GM21723 (cell line): Measurements from ENCODE around the gene TUFT1.
"Not testable (repeated sequence)": the region's sequence is repeated elsewhere in the genome, so short reads cannot be mapped to it uniquely, and the experiment has no call there.

Experiments
- ATAC-seq: cut with Tn5 transposase; IDR thresholded peaks from one replicate; pipeline ENCODE4 v1.9.1; 2021; ENCODE audit warnings: mild to moderate bottlenecking, moderate library complexity; ENCODE audit not compliant: unreplicated experiment

The TUFT1 gene

DNA sequence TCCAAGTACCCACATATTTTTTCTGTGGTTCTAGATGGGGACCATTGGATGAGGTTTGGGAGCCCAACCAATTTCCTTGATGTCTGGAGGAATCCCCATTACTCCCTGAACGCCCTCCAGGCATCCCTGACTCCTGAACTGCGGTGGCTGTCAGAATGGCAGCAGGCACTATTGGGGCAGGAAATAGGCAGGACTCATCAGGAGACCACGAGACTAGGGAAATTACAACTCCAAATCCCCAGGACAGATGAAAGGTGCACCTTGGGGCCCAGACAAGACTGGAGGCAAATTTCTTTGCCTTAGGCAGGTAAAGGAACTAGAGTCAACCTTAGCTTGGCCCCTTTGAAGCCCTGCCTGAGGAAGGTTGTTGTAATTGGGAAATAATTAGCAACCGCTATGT is 27.8 kb upstream of the TUFT1 start:
- no peak for ATAC-seq

DNA sequence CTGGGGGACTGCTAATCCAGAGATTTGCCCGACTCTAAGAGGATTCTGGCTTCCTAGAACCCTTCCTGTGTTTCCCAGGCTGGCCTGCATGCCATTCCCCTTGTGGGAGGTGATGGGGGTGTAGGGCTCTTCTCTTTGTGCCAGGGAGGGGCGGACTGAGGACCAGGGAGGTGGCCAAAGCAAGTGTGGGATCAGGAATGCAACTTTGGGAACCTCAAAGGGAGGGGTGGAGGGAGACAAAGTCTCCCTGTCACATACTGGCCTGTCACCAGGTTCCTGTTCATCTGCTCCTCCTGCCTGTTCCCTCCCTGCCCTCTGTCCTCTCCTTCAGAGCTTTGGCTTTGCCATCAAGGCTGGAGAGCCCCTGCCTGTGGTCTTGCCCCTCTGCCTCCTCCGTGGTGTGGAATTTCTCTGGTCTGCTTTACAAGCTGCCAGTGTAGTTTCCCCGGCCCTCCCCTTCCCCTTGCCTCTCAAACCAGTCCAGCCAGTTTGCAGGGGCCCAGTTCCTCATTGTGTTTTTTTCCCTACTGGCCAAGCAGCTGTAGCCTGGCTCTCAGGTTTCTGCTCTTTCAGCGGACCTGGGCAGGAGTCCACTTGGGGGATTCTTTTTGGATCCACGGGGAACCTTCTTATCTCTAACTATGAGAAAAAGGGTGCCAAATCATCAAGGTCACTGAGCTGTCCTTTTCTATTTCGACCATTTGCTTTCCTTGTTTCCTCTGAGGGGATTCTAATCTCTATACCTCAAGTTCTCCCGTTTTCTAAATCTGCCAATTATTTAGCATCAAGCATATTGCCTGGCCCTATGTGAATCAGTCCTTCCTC is 27.1 kb upstream of the TUFT1 start:
- no peak for ATAC-seq

DNA sequence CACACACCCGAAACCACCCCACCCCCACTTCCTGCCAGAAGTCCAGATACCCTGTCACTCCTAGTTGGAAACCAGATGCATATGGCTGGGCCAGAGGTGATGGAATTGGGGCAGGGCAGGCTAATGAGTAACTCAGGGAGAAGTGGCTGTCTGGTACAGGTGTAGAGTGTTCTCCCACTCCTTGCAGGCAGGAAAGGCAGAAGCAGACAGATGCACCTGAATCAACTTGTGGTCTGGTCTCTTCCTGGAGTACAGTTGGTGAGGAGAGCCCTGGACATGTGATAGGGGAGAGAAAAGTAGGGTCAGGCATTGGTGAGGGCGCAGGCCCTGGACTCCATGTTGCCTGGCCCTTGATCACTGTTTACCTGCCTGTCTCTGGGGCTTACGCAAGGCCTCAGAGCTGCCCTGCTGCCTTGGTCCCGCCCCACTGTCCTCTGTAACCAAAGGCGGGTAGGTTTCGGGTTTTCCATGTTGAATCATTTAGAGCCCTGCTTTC is 26.4 kb upstream of the TUFT1 start:
- no peak for ATAC-seq

DNA sequence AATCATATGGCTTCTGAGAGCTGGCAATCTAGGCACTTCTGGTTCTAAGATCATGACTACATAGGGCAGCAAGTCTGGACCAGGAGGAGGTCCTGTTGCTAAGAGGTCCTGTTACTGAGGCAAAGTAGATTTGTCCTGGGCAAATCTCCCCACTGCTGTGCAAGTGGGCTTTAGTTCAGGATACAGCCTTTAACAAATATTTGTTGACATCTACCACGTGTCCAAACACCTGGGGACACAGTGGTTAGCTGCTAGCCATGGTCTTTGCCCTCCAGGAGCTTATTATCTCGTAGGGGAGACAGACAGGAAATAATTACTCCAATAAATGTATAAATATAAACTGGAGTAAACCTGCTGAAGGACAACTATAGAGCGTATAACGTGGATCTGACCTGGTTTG is 25.7 kb upstream of the TUFT1 start:
- no peak for ATAC-seq

DNA sequence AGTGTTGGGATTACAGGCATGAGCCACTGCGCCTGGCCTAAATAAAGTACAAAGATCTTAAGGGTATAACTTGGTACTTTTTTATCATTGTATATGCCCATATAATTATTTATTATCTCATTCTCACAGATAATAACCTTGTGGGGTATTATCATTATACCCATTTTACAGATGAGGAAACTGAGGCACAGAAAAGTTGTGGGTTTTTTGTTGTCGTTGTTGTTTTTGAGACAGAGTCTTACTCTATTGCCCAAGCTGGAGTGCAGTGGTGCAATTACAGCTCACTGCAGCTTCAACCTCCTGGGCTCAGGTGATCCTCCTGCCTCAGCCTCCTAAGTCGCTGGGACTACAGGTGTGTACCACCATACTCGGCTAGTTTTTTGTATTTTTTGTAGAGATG is 24.8 kb upstream of the TUFT1 start:
- no peak for ATAC-seq

DNA sequence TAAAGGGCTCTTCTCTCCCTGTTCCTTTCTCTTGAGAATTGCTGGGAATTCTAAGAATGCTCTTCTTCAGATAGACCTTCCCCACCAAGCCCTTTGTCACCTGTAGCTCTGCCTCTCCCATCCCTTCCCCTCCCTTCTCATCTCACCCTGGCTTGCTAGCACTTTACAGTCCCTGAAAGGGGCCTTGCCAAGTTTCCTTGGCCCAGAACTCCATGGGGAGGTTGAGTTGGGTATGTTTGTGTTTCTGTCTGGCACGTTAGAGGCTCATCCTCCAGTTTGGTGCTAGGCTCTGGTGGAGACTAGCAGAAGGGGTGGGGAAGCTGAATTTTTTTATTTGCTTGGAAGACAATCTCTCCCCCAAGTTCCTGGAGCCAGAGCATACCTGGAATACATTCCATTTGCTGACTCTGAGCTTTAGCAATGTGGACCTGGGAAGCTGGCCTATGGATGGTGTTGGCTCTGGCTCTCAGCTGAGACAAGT is 24.0 kb upstream of the TUFT1 start:
- ATAC-seq, result no peak

DNA sequence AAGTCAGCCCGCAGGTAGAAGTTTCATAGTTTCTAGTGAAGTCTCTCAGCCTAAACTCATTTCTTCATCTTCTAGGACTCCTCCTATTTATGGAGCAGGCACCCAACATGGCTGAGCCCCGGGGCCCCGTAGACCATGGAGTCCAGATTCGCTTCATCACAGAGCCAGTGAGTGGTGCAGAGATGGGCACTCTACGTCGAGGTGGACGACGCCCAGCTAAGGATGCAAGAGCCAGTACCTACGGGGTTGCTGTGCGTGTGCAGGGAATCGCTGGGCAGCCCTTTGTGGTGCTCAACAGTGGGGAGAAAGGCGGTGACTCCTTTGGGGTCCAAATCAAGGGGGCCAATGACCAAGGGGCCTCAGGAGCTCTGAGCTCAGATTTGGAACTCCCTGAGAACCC is 21.7 kb upstream of the TUFT1 start:
- ATAC-seq, result no peak

DNA sequence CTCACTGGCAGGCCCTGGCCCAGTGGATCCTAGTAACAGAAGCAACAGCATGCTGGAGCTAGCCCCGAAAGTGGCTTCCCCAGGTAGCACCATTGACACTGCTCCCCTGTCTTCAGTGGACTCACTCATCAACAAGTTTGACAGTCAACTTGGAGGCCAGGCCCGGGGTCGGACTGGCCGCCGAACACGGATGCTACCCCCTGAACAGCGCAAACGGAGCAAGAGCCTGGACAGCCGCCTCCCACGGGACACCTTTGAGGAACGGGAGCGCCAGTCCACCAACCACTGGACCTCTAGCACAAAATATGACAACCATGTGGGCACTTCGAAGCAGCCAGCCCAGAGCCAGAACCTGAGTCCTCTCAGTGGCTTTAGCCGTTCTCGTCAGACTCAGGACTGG is 21.2 kb upstream of the TUFT1 start:
- no peak for ATAC-seq

DNA sequence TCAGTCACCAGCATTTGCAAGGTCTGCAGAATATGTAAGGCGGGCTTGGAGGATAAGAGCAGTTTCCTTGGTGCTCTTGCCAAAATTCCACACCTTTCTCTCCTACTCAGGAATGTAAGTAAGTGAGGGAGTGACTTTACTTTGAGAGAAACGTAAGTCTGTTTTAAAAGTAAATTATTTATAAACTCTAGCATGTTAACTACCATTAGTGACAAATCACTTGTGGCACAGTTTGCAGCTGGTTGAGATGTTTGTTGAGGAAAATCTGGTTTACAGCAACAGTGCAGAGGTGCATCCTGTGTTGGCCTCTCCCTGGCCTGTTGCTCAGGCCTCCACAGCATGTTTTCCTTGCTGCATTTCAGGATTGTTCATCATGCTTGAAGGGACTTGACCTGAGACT is 20.4 kb upstream of the TUFT1 start:
- ATAC-seq, result no peak

DNA sequence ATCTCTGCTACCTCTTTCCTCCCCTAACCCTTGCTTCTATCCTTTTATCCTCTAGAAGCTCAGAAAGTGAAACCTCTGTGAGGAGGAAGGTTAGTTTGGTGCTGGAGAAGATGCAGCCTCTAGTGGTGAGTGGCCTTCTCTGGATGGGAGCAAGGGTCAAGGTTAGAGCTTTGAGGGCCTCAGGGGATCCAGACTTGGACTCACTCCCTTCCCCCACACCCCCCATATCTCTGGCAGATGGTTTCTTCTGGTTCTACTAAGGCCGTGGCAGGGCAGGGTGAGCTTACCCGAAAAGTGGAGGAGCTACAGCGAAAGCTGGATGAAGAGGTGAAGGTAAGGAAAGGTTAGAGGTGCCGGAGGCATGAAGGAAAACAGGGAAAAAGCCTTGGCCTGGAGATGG is 19.8 kb upstream of the TUFT1 start:
- no peak for ATAC-seq

DNA sequence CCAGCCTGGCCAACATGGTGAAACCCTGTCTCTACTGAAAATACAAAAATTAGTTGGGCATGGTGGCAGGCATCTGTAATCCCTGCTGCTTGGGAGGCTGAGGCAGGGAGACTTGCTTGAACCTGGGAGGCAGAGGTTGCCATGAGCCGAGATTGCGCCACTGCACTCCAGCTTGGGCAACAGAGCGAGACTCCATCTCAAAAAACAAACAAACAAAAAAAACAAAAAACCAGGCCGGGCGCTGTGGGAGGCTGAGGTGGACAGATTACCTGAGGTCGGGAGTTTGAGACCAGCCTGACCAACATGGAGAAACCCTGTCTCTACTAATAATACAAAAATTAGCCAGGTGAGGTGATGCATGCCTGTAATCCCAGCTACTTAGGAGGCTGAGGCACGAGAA is 17.7 kb upstream of the TUFT1 start:
- not testable (repeated sequence) for ATAC-seq

DNA sequence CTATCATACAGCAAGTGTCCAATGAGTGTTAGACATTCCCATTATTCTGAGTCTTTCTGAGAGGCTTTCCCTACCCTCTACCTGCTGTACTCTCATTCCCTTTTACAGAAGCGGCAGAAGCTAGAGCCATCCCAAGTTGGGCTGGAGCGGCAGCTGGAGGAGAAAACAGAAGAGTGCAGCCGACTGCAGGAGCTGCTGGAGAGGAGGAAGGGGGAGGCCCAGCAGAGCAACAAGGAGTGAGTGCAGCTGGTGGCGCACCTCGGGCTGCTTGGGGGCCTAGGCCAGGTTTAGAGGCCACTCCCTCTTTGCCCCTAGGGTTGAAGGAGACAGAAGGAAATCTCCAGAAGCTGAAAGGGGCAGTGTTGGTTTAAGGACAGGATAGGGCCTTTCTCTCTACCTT is 16.8 kb upstream of the TUFT1 start:
- no peak for ATAC-seq

DNA sequence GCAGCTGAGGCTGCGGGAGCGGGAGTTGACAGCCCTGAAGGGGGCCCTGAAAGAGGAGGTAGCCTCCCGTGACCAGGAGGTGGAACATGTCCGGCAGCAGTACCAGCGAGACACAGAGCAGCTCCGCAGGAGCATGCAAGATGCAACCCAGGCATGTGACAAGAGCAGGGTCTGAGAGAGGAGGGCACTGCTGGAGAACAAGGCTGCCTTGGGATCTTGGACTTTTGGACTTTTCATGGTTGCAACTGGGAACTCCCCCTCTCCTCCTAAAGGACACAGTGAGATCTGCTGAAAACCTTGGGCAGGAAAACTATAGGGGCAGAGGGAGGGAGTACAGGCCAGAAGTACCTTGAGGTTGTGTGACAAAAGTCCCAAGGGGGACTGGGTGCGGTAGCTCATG is 15.4 kb upstream of the TUFT1 start:
- no peak for ATAC-seq

DNA sequence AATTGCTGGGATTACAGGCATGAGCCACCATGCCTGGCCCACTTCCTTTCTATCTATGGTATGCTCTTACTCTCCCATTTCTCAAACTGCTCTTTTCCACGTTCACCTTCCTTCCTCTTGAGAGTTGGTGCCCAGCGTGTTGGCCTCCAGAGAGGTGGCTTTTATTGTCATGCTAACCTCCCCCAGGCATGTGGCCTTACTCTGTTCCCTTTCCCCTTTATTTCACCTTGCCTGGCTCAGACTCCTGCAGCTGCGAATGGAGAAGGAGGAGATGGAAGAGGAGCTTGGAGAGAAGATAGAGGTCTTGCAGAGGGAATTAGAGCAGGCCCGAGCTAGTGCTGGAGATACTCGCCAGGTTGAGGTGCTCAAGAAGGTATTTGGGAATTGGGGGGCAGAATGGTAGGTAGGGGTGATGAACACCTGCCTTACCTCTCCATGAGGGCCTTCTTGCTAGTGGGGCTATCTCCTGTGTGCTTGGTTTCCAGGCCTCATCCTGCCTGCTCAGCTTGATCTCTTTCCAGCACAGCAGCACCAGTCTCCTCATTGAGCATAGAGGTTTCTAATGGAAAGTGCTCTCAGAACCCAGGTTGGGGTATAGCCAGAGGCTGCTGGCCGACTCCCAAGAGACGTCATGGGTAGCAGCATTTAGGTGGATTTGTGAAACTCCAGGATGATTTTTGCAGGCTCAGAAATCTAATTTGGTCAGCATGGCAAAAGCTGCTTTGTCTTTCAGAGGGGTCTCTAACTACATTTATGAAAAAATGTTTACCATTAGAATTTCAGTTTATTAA is 13.2 kb upstream of the TUFT1 start:
- ATAC-seq, result no peak

DNA sequence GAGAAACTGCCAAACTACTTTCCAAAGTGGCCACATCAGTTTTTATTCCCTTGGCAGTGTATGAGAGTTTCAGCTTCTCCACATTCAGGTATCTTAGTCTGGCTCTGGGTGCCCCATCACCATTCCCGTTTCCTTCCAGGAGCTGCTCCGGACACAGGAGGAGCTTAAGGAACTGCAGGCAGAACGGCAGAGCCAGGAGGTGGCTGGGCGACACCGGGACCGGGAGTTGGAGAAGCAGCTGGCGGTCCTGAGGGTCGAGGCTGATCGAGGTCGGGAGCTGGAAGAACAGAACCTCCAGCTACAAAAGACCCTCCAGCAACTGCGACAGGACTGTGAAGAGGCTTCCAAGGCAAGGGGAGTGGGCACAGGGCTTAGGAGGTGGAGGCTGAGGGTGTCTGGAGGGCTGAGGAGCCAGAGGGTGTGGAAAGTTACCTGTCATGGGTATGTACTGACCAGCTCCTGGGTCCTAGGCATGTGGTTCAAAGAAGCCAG is 10.9 kb upstream of the TUFT1 start:
- ATAC-seq, result no peak

DNA sequence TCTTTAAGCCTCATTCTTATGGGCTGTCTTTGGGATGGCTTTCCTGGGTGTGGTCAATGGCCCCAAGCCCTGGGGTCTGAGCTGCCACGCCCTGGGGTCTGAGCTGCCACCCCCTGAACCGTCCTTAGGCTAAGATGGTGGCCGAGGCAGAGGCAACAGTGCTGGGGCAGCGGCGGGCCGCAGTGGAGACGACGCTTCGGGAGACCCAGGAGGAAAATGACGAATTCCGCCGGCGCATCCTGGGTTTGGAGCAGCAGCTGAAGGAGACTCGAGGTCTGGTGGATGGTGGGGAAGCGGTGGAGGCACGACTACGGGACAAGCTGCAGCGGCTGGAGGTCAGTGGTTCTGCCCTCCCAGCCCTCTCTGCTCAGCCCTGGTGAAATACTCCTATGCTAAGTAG is 10.3 kb upstream of the TUFT1 start:
- no peak for ATAC-seq

DNA sequence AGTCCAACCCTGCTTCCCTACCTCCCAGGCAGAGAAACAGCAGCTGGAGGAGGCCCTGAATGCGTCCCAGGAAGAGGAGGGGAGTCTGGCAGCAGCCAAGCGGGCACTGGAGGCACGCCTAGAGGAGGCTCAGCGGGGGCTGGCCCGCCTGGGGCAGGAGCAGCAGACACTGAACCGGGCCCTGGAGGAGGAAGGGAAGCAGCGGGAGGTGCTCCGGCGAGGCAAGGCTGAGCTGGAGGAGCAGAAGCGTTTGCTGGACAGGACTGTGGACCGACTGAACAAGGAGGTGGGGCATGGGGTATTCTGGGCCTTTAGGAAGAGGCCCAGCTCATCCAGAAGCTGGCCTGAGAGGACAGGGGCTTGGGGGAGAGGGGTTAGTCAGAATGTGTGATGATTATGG is 9.6 kb upstream of the TUFT1 start:
- ATAC-seq, result no peak

DNA sequence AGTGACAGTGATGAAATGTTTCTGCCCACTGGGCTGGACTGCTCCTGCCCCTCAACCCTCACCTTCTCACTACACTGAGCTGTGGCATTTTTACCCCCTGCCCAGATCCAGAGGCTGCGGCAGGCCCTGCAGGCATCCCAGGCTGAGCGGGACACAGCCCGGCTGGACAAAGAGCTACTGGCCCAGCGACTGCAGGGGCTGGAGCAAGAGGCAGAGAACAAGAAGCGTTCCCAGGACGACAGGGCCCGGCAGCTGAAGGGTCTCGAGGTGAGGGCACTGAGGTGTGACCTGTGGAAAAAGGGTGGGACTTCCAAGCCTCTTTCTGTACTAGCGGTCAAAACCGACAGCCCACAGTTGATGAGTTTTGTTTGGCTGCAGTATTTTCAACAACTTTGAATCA is 6.2 kb upstream of the TUFT1 start:
- ATAC-seq, result no peak

DNA sequence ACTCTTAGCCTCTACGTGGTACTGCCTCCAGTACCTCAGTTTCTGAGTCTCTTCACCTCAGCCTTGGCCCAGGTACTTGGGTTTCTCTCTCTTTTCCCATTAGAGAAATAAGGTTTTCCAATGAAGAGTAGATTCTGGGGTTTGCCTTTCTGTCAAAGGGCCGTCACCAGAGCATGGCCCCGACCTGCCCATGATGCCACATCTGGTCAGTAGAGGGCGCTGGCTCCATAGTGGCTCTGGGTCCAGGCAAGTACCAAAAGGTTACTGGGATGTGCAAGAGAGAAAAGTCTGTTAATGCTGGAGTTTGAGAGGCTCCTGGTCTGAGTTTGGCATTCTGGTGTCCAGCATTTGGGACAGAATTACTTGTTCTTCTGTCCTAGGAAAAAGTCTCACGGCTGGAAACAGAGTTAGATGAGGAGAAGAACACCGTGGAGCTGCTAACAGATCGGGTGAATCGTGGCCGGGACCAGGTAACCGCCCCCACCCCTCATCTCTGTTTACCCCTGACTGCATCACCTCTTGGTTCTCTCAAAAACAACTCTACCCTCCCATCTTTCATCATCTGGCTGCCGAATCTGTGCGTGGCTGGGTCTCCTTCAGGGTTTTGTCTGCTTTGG is 5.3 kb upstream of the TUFT1 start:
- ATAC-seq, result no peak

DNA sequence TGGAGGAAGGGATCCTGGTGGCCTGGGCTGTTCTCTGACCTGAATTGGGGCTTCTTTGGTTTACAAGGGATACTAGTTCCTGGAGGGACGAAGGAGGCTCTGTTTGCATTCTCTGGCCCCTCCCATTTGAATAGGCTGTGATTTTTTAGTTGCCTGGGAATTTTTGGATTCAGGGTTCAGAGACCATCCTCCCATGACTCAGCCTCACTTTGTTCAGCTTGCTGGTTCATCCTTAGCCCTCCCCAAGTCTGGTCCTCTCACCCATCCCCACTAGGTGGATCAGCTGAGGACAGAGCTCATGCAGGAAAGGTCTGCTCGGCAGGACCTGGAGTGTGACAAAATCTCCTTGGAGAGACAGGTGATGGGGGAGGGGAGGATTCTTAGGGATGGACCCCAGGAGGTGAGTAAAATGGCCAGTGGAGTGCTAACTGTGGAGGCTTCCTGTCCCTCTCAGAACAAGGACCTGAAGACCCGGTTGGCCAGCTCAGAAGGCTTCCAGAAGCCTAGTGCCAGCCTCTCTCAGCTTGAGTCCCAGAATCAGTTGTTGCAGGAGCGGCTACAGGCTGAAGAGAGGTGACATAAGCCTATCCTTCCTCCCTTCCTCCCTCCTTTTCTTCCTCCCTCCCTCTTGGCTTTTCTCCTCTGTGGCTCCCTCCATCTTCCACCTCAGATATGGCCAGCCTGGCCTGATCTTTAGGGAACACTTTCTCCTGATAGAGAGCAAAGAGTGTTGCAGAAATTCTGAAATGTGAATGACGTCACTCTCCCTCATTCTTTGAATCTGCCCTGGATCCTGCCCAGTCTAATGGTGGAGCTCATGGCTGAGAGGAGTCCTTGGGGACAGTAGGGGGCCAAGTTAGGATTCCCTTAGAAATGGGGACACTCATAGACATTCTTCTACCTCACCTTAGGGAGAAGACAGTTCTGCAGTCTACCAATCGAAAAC is 4.5 kb upstream of the TUFT1 start:
- no peak for ATAC-seq
